ENCODE data around the gene CSF2. TPM values are rescaled to one million over a fixed set of nuclear protein-coding genes. Genes with fewer than 3 reads are reported as not detected.
A peak's percentile ranks its signal among the peaks of the same experiment; 100 is the strongest.

Gene CSF2
- total and polyA plus RNA-seq, 4 donors: 0.37 to 16.8 (median 8.2) TPM

DNA sequence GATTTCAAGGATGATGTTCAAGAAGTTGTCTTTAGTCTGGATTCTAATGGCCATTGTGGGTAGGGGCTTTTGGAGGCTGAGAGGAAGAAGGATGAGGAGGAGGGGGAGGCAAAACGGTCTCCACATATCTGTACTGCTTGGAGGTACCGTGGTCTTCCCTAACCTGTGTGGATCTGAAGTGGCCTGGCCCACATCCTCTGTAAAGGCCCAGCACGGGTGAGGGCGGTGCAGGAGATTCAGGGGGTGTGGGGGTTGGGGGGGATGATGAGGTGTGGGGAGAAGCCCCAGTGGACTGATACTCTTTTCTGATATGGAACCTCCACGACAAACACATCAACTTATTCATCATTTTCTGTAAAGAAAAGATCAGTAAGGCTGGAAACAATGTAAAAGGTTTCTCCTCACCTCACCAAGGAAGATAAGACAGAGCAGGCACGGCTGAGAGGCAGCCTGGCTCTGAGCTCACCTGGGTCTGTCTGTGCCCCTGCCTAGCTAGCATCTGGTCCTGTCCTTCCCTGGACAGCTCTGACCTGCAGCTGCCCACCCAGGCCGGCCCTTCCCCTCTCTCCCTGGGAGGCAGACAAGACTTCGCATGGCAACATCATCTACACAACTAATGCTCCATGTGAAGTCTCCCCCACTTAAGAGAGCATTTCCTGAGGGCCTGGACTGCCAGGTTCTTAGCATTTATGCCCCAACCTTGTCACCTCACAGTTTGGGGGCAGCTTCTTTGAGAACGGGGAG lies 18.7 kb upstream of the CSF2 start:
- no peaks in the 10 kb centered on the region for H3K9me3 ChIP-seq (ENCODE audit: control insufficient read depth in 4 of 4, insufficient read depth in 3 of 4, low read length in 3 of 4)
- no peaks in the 10 kb centered on the region for H3K27me3 ChIP-seq (ENCODE audit: control insufficient read depth in 3 of 3, insufficient read depth in 3 of 3, low read length in 2 of 3)
- no peaks in the 10 kb centered on the region for H3K4me1 ChIP-seq (ENCODE audit: control insufficient read depth in 5 of 5, insufficient read depth in 5 of 5, low read length in 5 of 5)
- DNase-seq (no peak), ATAC-seq (ENCODE audit: insufficient read depth, low FRiP score) (no peak)
- H3K9ac ChIP-seq (ENCODE audit: insufficient read depth in 1 of 2, low read length in 2 of 2): no peak overlapping the region
- no peaks in the 10 kb centered on the region for H3K36me3 ChIP-seq (ENCODE audit: control insufficient read depth in 4 of 4, insufficient read depth in 4 of 4, low read length in 4 of 4)
- WGBS, 2 donors: 75 to 88% methylated on average over 9 of the region's 9 CpGs
- H3K4me3 ChIP-seq: no peak overlapping the region
- H3K27ac ChIP-seq (ENCODE audit: low read depth in 1 of 2, low read length in 1 of 2): no peak overlapping the region
- TF ChIP-seq, protein P1, sequence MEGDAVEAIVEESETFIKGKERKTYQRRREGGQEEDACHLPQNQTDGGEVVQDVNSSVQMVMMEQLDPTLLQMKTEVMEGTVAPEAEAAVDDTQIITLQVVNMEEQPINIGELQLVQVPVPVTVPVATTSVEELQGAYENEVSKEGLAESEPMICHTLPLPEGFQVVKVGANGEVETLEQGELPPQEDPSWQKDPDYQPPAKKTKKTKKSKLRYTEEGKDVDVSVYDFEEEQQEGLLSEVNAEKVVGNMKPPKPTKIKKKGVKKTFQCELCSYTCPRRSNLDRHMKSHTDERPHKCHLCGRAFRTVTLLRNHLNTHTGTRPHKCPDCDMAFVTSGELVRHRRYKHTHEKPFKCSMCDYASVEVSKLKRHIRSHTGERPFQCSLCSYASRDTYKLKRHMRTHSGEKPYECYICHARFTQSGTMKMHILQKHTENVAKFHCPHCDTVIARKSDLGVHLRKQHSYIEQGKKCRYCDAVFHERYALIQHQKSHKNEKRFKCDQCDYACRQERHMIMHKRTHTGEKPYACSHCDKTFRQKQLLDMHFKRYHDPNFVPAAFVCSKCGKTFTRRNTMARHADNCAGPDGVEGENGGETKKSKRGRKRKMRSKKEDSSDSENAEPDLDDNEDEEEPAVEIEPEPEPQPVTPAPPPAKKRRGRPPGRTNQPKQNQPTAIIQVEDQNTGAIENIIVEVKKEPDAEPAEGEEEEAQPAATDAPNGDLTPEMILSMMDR (IDR thresholded peaks at IDR 0.05; ENCODE audit: control extremely low read depth, extremely low read depth): no peak

DNA sequence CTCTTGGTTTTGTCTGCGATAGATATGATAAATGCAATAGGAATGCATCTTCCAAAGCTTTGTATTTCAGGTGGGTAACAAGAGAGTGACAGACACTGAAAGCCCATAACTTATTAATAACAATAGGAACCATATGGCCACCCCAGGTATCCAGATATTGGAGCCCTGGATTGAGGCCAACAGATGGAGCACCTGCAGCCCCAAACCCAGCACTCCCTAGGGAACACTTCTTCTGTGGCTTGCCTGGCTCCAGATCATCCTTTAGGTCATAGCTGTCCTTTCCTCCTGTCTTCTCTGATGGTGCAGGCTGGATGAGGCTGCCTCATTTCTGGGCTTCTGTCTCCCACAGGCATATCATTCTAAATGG lies 18.2 kb upstream of the CSF2 start:
- no peaks in the 10 kb centered on the region for H3K27me3 ChIP-seq (ENCODE audit: control insufficient read depth in 3 of 3, insufficient read depth in 3 of 3, low read length in 2 of 3)
- DNase-seq (no peak), ATAC-seq (ENCODE audit: insufficient read depth, low FRiP score) (no peak)
- no peak overlapping the region for H3K27ac ChIP-seq (ENCODE audit: low read depth in 1 of 2, low read length in 1 of 2)
- TF ChIP-seq, protein P1 (IDR thresholded peaks at IDR 0.05; ENCODE audit: control extremely low read depth, extremely low read depth): no peak
- 98 to 100% methylated on average over 1 of the region's 1 CpG for WGBS, 2 donors
- no peak overlapping the region for H3K4me3 ChIP-seq
- no peaks in the 10 kb centered on the region for H3K9me3 ChIP-seq (ENCODE audit: control insufficient read depth in 4 of 4, insufficient read depth in 3 of 4, low read length in 3 of 4)
- H3K36me3 ChIP-seq (ENCODE audit: control insufficient read depth in 4 of 4, insufficient read depth in 4 of 4, low read length in 4 of 4): no peaks in the 10 kb centered on the region
- H3K4me1 ChIP-seq (ENCODE audit: control insufficient read depth in 5 of 5, insufficient read depth in 5 of 5, low read length in 5 of 5): no peaks in the 10 kb centered on the region
- no peak overlapping the region for H3K9ac ChIP-seq (ENCODE audit: insufficient read depth in 1 of 2, low read length in 2 of 2)

DNA sequence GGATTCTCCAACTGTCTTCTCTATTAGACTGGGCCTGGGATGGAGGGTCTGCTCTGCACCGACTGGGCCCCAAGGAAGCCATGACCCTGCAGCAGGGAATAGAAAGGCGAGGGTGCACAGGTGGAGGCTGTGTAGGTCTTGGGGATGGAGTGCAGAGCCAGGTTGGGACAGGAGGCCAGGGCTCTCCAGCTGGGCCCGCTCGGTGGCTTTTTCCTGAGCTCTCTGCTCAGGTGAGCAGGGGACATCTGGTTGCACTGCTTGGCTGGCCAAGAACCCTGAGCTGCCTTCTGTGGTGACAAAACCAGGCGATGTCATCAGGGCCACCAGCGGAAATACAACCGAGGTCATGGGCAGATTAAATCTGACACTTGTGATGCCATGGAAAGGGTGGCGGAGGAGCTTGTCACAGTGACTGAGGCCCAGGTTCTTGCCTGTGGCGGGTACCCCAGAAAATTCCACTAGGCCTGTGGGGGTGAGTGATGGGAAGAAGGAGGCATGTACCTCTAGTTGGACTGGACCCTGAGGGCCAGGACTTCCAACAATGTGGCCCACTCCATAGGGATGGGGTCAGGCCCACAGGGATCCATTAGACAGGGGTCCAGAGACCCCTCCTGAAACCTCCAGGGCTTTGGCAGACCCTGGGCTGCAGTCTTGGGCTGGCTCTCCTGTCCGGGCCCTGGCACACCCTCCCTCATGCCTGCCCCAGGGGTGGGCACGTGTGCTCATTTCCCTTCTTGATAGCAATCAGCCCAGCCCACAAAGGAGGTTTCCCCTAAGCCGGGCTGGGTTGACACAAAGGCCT lies 17.6 kb upstream of the CSF2 start:
- DNase-seq (peak in 1 of 3 donors; percentile 10), ATAC-seq (ENCODE audit: insufficient read depth, low FRiP score) (no peak)
- H3K27ac ChIP-seq (ENCODE audit: low read depth in 1 of 2, low read length in 1 of 2): no peak overlapping the region
- no peak overlapping the region for H3K4me3 ChIP-seq
- no peaks in the 10 kb centered on the region for H3K4me1 ChIP-seq (ENCODE audit: control insufficient read depth in 5 of 5, insufficient read depth in 5 of 5, low read length in 5 of 5)
- WGBS, 2 donors: 72% methylated on average over 12 of the region's 12 CpGs
- H3K27me3 ChIP-seq (ENCODE audit: control insufficient read depth in 3 of 3, insufficient read depth in 3 of 3, low read length in 2 of 3): no peaks in the 10 kb centered on the region
- H3K9me3 ChIP-seq (ENCODE audit: control insufficient read depth in 4 of 4, insufficient read depth in 3 of 4, low read length in 3 of 4): no peaks in the 10 kb centered on the region
- TF ChIP-seq, protein P1 (IDR thresholded peaks at IDR 0.05; ENCODE audit: control extremely low read depth, extremely low read depth): no peak
- no peak overlapping the region for H3K9ac ChIP-seq (ENCODE audit: insufficient read depth in 1 of 2, low read length in 2 of 2)
- no peaks in the 10 kb centered on the region for H3K36me3 ChIP-seq (ENCODE audit: control insufficient read depth in 4 of 4, insufficient read depth in 4 of 4, low read length in 4 of 4)

All from lung (tissue), 12 donors.